VCaP (cell line): ENCODE results near the gene NAALADL2.
A peak's percentile ranks its signal among the peaks of the same experiment; 100 is the strongest.

ENCODE experiments used
- H3K27ac ChIP-seq: fragments of 450-650 bp; 2 replicates; pipeline ENCODE4 v1.5.1; 2017
- CTCF ChIP-seq: fragments of 450-650 bp; conservative IDR thresholded peaks from 2 replicates; pipeline ENCODE4 v1.5.1; 2017; ENCODE audit warnings: mild to moderate bottlenecking, moderate library complexity

NAALADL2 gene

GRCh38 chr3:174937478-174937877, 78.3 kb downstream of the NAALADL2 start:
- TF ChIP-seq CTCF: no peak
- peak overlapping the region; percentile 94 for H3K27ac ChIP-seq

DNA sequence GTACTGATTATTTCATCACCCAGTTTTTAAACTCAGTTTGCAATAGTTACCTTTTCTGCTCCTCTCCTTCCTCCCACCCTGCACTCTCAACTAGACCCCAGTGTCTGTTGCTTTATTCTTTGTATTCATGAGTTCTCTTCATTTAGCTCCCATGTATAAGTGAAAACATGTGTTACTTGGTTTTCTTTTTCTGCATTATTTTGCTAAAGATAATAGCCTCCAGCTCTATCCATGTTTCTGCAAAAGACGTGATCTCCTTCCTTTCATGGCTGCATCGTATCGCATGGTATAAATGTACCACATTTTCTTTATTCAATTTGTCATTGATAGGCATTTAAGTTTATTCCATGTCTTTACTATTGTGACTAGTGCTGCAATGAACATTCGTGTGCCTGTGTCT, 79.0 kb downstream of the NAALADL2 start:
- H3K27ac ChIP-seq: peak overlapping the region; percentile 94
- no peak for TF ChIP-seq CTCF

DNA sequence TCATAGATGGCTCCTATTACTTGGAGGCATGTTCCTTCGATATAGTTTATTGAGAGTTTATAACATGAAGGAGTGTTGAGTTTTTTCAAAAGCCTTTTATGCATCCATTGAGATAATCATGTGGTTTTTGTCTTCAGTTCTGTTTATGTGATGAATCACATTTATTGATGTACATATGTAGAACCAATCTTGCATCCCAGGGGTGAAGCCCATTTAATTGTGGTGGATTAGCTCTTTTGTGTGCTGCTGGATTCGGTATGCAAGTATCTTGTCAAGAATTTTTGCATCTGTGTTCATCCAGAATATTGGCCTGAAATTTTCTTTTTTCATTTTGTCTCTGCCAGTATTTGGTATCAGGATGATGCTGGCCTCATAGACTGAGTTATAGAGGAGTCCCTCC, 81.0 kb downstream of the NAALADL2 start:
- H3K27ac ChIP-seq: peak overlapping the region; percentile 94
- no peak for TF ChIP-seq CTCF

DNA sequence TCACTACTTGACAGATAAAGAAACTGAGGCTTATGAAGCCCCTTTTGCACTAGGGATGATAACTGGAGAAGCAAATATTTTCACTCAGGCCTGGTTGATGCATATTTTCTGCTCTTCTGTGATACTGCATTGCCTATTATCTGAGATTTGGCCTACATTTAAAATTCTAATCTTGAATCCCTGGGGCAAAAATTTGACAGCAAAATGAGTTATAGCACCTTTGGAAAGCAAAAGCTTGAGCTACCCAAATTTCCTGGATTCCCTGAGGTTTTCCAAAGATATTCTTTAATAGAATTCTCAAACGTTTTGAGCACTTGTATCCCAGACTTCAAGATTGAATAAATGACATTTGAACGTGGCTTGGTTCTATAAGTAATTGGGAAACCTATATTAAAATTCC, 86.1 kb downstream of the NAALADL2 start:
- TF ChIP-seq CTCF: no peak
- no peak overlapping the region for H3K27ac ChIP-seq

- TF ChIP-seq CTCF: no peak
- H3K27ac ChIP-seq: peak overlapping the region; percentile 31; the same call in 1 of the 2 replicates
These were observed 86.8 kb downstream of the NAALADL2 start for GRCh38 chr3:174945951-174946350.

GRCh38 chr3:174949523-174949922, 90.4 kb downstream of the NAALADL2 start:
- TF ChIP-seq CTCF: no peak
- no peak overlapping the region for H3K27ac ChIP-seq

DNA sequence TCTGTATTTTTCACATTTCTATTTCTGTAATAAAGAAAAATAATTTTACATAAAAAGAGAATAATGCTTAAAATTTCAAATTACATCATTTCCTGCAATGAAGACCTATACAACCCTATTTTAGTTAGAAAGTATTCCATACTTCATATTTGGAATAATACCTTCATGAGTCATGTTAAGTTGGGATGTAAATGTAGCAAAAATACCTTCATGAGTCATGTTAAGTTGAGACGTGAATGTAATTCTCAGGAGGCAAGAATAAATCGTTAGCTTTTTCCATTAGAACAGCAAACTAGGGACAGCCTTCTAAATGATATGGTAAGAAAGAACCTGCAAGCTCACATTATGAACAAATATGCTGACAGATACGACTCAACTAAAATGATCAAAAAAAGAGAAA, 91.9 kb downstream of the NAALADL2 start:
- TF ChIP-seq CTCF: no peak

More for the DNA sequence above, 91.9 kb downstream of the NAALADL2 start:
- no peak overlapping the region for H3K27ac ChIP-seq
